Stomach (tissue), 9 donors: ENCODE data around the gene PIBF1. TPM values are rescaled to one million over a fixed set of nuclear protein-coding genes. Genes with fewer than 3 reads are reported as not detected.

ENCODE experiments used
- DNase-seq, 2 donors: peaks; one replicate each; pipeline versions ENCODE4 v3.0.0 to v3.0.0-alpha.2; 2013 to 2019
- H3K27ac ChIP-seq, 5 donors: fragments of 200-600 bp in 4 of 5; sonication (generic) in 4 of 5; one replicate each; pipeline ENCODE4 v1.5.1; 2013 to 2019; ENCODE audit warnings: mild to moderate bottlenecking in 1 of 5, moderate library complexity in 1 of 5
- H3K27me3 ChIP-seq, 3 donors: fragments of 200-600 bp; sonication (generic); one replicate each; pipeline ENCODE4 v1.5.1; 2017 to 2019; ENCODE audit warnings: mixed run types in 1 of 3
- H3K36me3 ChIP-seq, 4 donors: fragments of 200-600 bp; sonication (generic); 1 replicate in 3 of 4; 2 replicates in 1 of 4; pipeline ENCODE4 v1.5.1; 2016 to 2019
- H3K4me1 ChIP-seq, 4 donors: fragments of 200-600 bp; sonication (generic); one replicate each; pipeline ENCODE4 v1.5.1; 2016 to 2019
- H3K4me3 ChIP-seq, 4 donors: fragments of 200-600 bp; sonication (generic) in 3 of 4; one replicate each; pipeline ENCODE4 v1.5.1; 2016 to 2019; ENCODE audit warnings: mild to moderate bottlenecking in 1 of 4
- H3K9me3 ChIP-seq, 4 donors: fragments of 200-600 bp; sonication (generic); one replicate each; pipeline ENCODE4 v1.5.1; 2016 to 2019
- EP300 ChIP-seq: sonication (generic); formaldehyde crosslinking; IDR thresholded peaks from one replicate; pipeline ENCODE4 v1.6.1; 2017; ENCODE audit warnings: antibody characterized with exemption
- POLR2A ChIP-seq, 4 donors: fragments of 450-650 bp; IDR thresholded peaks; one replicate each; pipeline ENCODE4 v1.6.1; 2016; ENCODE audit warnings: antibody characterized with exemption in 4 of 4, control low read depth in 2 of 4, mild to moderate bottlenecking in 1 of 4, moderate library complexity in 1 of 4
- POLR2AphosphoS5 ChIP-seq, 3 donors: sonication (generic); formaldehyde crosslinking; IDR thresholded peaks; one replicate each; pipeline ENCODE4 v1.6.1; 2016; ENCODE audit warnings: antibody characterized with exemption in 3 of 3
- WGBS, 5 donors: extraction: QIAGEN DNeasy Blood & Tissue Kit in 3 of 5; methylation state at CpG; one replicate each; pipeline versions ENCODE4 v1.1.5 to v1.1.7; 2013 to 2018; 5-methylcytosine and 5-hydroxymethylcytosine counted together
- intact Hi-C: fragments of 100-400 bp; cut with DNase I; formaldehyde crosslinking; loops from one replicate; pipeline ENCODE4 v1.15.1; 2023; ENCODE audit warnings: low total_unique reads
- polyA plus RNA-seq, 3 donors: library from polyadenylated mRNA; stranded (reverse); fragments of 200-250 nt; gene quantifications; one replicate each; pipeline ENCODE4 v1.2.3, GENCODE V29; 2013
- total RNA-seq, 5 donors: library from RNA; depleted of rRNA; stranded (reverse); fragments of >200 nt; gene quantifications; one replicate each; pipeline versions ENCODE4 v1.1.0 to v1.2.3, GENCODE V29; 2014 to 2016
- TF ChIP-seq, protein P1 (sequence below), 7 experiments: fragments of 450-650 bp in 4 of 7; fragments of 200-600 bp in 3 of 7; sonication (generic) in 3 of 7; IDR thresholded peaks; one replicate each; pipeline ENCODE4 v1.5.1; 2016 to 2019; ENCODE audit warnings: antibody characterized with exemption in 7 of 7, control low read depth in 2 of 7, mild to moderate bottlenecking in 1 of 7
- donor health status: healthy with polysubstance abuse.
- donor health status: Bipolar disorder and iron deficiency.
- donor health status: healthy.

Gene PIBF1
- total and polyA plus RNA-seq, 8 donors: 6.1 to 67.6 (median 17.8) TPM

DNA sequence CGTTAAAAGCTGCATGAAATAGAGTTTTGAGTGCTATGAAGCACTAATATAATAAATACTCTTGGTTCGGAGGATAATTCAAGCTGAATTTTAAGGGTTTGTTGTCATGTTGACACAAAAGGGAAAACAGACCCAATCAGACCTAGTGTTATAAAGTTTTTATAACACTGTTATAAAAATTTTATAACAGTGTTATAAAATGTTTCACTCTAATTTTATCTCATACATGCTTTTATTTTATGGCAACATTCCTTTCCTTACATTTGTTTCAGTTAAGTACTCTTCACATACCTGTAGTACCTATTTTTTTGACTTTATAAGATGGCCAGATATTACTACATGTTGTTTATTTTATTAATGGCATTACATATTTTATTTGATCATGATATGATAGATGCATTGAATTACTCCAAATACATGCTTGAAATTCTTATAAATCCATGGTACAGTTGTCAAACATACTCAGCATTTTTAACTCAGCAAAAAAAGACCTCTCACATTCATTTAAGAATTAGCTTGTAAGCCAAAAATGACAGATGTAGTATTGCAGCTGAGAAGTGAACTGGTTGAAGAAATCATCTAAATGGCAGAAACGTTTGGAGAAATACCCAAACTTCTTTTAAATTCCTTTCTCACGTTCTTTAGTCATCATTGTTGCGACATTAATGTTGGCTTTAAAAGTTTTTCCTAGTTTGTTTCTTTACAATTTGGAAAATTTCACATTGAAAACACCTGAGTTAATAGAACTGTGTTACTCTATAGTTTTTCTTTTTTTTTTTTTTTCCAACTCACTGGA is 104.5 kb downstream of the PIBF1 start:
- WGBS, 5 donors: 80 to 85% (median 82%) methylated on average over 5 of the region's 5 CpGs
- H3K36me3 ChIP-seq: peaks cover 0 to 3% (median 0%) of the 10 kb centered on the region in 4 donors
- peaks cover 0 to 5% (median 0%) of the 10 kb centered on the region in 4 donors for H3K9me3 ChIP-seq
- no peaks in the 10 kb centered on the region for H3K27me3 ChIP-seq
- H3K27ac ChIP-seq: no peak overlapping the region
- intact Hi-C loops: no loop called here
- no peak overlapping the region for H3K4me3 ChIP-seq
- TF ChIP-seq, protein P1, sequence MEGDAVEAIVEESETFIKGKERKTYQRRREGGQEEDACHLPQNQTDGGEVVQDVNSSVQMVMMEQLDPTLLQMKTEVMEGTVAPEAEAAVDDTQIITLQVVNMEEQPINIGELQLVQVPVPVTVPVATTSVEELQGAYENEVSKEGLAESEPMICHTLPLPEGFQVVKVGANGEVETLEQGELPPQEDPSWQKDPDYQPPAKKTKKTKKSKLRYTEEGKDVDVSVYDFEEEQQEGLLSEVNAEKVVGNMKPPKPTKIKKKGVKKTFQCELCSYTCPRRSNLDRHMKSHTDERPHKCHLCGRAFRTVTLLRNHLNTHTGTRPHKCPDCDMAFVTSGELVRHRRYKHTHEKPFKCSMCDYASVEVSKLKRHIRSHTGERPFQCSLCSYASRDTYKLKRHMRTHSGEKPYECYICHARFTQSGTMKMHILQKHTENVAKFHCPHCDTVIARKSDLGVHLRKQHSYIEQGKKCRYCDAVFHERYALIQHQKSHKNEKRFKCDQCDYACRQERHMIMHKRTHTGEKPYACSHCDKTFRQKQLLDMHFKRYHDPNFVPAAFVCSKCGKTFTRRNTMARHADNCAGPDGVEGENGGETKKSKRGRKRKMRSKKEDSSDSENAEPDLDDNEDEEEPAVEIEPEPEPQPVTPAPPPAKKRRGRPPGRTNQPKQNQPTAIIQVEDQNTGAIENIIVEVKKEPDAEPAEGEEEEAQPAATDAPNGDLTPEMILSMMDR (IDR thresholded peaks at IDR 0.05): no peak
- no peak for TF ChIP-seq EP300
- TF ChIP-seq POLR2A (IDR thresholded peaks at IDR 0.05): no peak
- TF ChIP-seq POLR2AphosphoS5 (IDR thresholded peaks at IDR 0.05): no peak
- no peak for DNase-seq
- no peaks in the 10 kb centered on the region for H3K4me1 ChIP-seq

DNA sequence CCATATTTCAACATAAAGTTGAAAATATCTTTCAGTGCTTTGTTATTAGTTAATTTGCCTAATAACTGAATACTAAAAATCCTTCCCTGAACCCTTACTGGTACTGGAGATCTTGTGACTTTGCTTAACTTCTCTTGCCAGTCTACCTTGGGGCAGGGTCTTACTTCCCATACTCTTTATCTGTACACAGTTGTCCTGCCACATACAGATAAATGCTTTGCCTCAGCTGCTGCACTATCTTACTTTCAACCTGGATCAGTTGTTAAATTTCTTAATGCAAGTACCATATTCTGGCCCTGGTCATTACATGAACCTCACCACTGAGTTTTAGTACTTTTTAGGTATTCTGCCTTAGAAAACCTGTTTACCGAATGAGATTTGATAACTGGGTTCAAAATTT is 107.6 kb downstream of the PIBF1 start:
- no peaks in the 10 kb centered on the region for H3K4me1 ChIP-seq
- intact Hi-C loops: no loop called here
- no peaks in the 10 kb centered on the region for H3K27me3 ChIP-seq
- H3K27ac ChIP-seq: no peak overlapping the region
- 96 to 100% (median 98%) methylated on average over 1 of the region's 1 CpG for WGBS, 5 donors
- DNase-seq: no peak
- TF ChIP-seq EP300: no peak
- TF ChIP-seq, protein P1 (IDR thresholded peaks at IDR 0.05): no peak
- TF ChIP-seq POLR2AphosphoS5 (IDR thresholded peaks at IDR 0.05): no peak
- TF ChIP-seq POLR2A (IDR thresholded peaks at IDR 0.05): no peak
- H3K9me3 ChIP-seq: no peaks in the 10 kb centered on the region
- no peak overlapping the region for H3K4me3 ChIP-seq
- H3K36me3 ChIP-seq: peaks cover 0 to 8% (median 0%) of the 10 kb centered on the region in 4 donors

DNA sequence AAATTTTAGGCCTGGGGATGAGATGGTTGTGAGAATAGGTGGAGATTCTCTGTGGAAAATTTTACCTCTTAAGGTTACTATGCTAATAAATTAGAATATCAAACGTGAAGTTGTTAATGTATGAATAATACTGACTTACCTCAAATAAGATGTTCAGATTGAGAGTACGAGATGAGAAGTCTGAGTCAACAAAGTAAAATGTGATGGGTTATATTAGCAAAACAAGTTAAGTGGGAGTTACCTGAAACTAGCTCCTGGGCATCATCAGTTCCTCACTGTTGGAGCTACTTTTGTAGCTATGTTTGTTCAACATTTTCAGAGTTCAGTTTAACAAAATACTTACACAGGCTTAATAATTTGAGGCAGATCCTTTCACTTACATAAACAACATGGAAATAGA is 108.6 kb downstream of the PIBF1 start:
- Histone ChIP-seq H3K4me3 (no peak overlapping the region), H3K9me3 (no peaks in the 10 kb centered on the region), H3K4me1 (no peaks in the 10 kb centered on the region), H3K36me3 (peaks cover 0 to 13% (median 4%) of the 10 kb centered on the region in 4 donors), H3K27ac (no peak overlapping the region), H3K27me3 (no peaks in the 10 kb centered on the region)
- intact Hi-C loops: no loop called here
- DNase-seq: no peak
- no peak for TF ChIP-seq EP300
- no peak for TF ChIP-seq POLR2AphosphoS5 (IDR thresholded peaks at IDR 0.05)
- TF ChIP-seq POLR2A (IDR thresholded peaks at IDR 0.05): no peak
- TF ChIP-seq, protein P1 (IDR thresholded peaks at IDR 0.05): no peak
- WGBS, 5 donors: 82 to 92% (median 89%) methylated on average over 2 of the region's 2 CpGs

DNA sequence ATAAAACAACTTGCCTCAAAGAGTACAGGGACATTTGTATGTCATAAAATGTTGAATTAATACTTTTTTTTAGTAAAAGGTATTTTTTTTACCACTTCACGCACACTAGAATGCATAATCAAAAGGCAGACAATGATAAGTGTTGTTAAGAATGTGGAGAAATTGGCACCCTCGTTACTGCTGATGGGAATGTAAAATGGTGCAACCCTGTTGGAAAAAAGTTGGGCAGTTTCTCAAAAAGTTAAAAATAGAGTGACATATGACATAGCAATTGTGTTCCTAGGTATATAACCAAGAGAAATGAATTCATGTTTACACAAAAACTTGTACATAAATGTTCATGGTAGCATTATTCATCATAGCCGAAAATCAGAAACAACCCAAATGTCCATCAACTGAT is 109.5 kb downstream of the PIBF1 start:
- TF ChIP-seq EP300 (no peak), POLR2AphosphoS5 (IDR thresholded peaks at IDR 0.05) (no peak), POLR2A (IDR thresholded peaks at IDR 0.05) (no peak)
- TF ChIP-seq, protein P1 (IDR thresholded peaks at IDR 0.05): no peak
- no peaks in the 10 kb centered on the region for H3K4me1 ChIP-seq
- no peaks in the 10 kb centered on the region for H3K9me3 ChIP-seq
- no peaks in the 10 kb centered on the region for H3K27me3 ChIP-seq
- no peak for DNase-seq
- intact Hi-C loops: no loop called here
- H3K4me3 ChIP-seq: no peak overlapping the region
- 86 to 99% (median 95%) methylated on average over 3 of the region's 3 CpGs for WGBS, 5 donors
- H3K36me3 ChIP-seq: peaks cover 0 to 22% (median 12%) of the 10 kb centered on the region in 4 donors
- H3K27ac ChIP-seq: no peak overlapping the region
